ENCODE results near the gene EFL1. TPM values are rescaled to one million over a fixed set of nuclear protein-coding genes. Genes with fewer than 3 reads are reported as not detected.

Gene EFL1
- total and polyA plus RNA-seq, 9 of the 15 experiments (the other 6 are each of a cell fraction or from before 2014, with no cell fraction given), result 4.8 to 32.5 (median 16.9) TPM

DNA sequence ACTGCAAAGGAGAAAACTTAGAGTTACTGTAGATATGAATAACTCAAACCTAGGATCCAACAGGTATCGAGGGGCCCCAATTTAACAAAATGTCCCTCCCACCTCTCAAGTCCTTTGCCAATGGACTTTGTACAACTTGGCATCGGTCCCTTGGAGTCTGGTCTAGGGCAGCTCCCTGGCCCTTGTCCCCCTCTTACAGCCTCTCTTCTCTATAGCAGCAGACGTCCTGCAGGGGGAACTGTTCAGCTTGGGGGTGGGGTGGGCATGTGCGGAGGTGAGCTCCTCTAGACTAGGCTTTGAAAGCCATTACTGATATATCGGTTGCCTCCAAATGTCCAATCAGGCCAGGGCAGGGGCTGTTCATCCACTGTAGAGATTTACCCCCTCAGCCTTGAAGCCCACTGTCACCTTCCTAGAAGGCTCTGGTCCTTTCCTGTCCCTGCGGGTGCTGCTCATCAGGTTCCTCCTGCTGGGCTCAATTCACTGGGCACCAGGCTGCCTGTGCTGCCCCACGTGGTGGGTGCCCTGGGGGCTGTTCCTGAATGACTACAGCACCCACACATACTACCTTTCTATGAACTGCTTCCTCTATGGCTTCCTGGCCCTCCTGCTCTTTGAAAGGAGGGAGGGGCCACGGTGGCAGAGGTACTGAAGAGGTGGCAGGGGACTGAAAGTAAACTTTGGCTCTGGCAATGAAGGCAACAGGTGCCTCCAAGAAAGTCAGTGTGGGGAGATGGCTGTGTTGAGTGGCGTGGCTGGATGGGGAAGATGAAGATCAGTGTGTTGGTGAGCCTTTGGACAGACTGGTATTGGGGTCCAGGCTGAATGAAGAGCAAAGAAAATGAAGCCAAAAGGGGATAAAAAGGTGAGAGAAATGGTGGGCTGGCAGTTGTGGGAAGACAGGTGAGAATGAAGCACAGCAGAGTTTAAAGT lies 137.9 kb downstream of the EFL1 start:
- Histone ChIP-seq H3K9me3 (replicated peaks; ENCODE audit: control insufficient read depth, insufficient read depth, low read depth, low read length) (no peaks in the 10 kb centered on the region), H3K9me1 (ENCODE audit: control insufficient read depth, insufficient read depth, low read length) (no peaks in the 10 kb centered on the region), H3K27ac (ENCODE audit: extremely low read depth, low read depth, low read length) (no peak overlapping the region), H3K9ac (ENCODE audit: insufficient read depth in 1 of 2, low read depth in 2 of 2, low read length in 2 of 2) (no peak overlapping the region), H3K4me2 (ENCODE audit: insufficient read depth, low read length) (no peak overlapping the region), H4K20me1 (replicated peaks; ENCODE audit: control insufficient read depth, insufficient read depth, low read length) (no peaks in the 10 kb centered on the region), H3K27me3 (ENCODE audit: control insufficient read depth in 2 of 2, insufficient read depth in 2 of 2, low read length in 2 of 2) (no peaks in the 10 kb centered on the region), H3K36me3 (ENCODE audit: control insufficient read depth, insufficient read depth, low read length) (no peaks in the 10 kb centered on the region; the same call in 2 of the 3 replicates), H3K79me2 (ENCODE audit: control insufficient read depth, insufficient read depth, low read length) (no peaks in the 10 kb centered on the region), H3K4me1 (replicated peaks in 1 of 2; ENCODE audit: control insufficient read depth in 2 of 2, insufficient read depth in 2 of 2, low read length in 2 of 2) (no peaks in the 10 kb centered on the region), H2AFZ (ENCODE audit: low read depth, low read length) (no peak overlapping the region), H3K4me3 (no peak overlapping the region)
- DNase-seq (ENCODE audit: extremely low read depth in 1 of 4, low spot score in 3 of 4) (no peak), ATAC-seq (peak; percentile 79), FAIRE-seq (no peak)
- in situ Hi-C loops (cut with MboI), result loop anchor here (25.0 kb wide), 1 partner anchor 637 kb away; no protein-coding TSS in a partner anchor
- BruUV-seq (replicated peaks), result no TSS peak
- POLR2A ChIA-PET, result interaction anchor here (1.3 kb wide), 1 partner anchor 9 kb away, joined by 4 read pairs; no protein-coding TSS in a partner anchor
- CTCF ChIA-PET (ENCODE audit: low intra/inter-chr PET ratio), result no interaction called here
- intact Hi-C loops (cut with micrococcal nuclease), result no loop called here
- 65% methylated on average over 8 of the region's 9 CpGs for WGBS (ENCODE audit: insufficient coverage, low coverage, missing lambda C conversion rate)
- TF ChIP-seq, protein P1, sequence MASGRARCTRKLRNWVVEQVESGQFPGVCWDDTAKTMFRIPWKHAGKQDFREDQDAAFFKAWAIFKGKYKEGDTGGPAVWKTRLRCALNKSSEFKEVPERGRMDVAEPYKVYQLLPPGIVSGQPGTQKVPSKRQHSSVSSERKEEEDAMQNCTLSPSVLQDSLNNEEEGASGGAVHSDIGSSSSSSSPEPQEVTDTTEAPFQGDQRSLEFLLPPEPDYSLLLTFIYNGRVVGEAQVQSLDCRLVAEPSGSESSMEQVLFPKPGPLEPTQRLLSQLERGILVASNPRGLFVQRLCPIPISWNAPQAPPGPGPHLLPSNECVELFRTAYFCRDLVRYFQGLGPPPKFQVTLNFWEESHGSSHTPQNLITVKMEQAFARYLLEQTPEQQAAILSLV (tag; IDR thresholded peaks at IDR 0.05), result no peak
- TF ChIP-seq CHD4 (IDR thresholded peaks at IDR 0.05; ENCODE audit: insufficient read depth, insufficient replicate concordance, low read depth, low read length, poor library complexity, severe bottlenecking) (no peak), SIX5 (IDR thresholded peaks at IDR 0.05; ENCODE audit: borderline replicate concordance in 1 of 2, insufficient read depth in 1 of 2, low read depth in 1 of 2, low read length in 2 of 2) (no peak), FIP1L1 (IDR thresholded peaks at IDR 0.05; ENCODE audit: low read depth, low read length, poor library complexity, severe bottlenecking) (no peak), FOXA1 (IDR thresholded peaks at IDR 0.05; ENCODE audit: borderline replicate concordance) (no peak), TCF7L2 (IDR thresholded peaks at IDR 0.05; ENCODE audit: low read depth, low read length) (no peak)
- TF ChIP-seq, protein P2, sequence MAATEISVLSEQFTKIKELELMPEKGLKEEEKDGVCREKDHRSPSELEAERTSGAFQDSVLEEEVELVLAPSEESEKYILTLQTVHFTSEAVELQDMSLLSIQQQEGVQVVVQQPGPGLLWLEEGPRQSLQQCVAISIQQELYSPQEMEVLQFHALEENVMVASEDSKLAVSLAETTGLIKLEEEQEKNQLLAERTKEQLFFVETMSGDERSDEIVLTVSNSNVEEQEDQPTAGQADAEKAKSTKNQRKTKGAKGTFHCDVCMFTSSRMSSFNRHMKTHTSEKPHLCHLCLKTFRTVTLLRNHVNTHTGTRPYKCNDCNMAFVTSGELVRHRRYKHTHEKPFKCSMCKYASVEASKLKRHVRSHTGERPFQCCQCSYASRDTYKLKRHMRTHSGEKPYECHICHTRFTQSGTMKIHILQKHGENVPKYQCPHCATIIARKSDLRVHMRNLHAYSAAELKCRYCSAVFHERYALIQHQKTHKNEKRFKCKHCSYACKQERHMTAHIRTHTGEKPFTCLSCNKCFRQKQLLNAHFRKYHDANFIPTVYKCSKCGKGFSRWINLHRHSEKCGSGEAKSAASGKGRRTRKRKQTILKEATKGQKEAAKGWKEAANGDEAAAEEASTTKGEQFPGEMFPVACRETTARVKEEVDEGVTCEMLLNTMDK (IDR thresholded peaks at IDR 0.05; ENCODE audit: borderline replicate concordance, insufficient read depth, low read depth, low read length, poor library complexity, severe bottlenecking), result peak; percentile 19
- TF ChIP-seq, protein P3, sequence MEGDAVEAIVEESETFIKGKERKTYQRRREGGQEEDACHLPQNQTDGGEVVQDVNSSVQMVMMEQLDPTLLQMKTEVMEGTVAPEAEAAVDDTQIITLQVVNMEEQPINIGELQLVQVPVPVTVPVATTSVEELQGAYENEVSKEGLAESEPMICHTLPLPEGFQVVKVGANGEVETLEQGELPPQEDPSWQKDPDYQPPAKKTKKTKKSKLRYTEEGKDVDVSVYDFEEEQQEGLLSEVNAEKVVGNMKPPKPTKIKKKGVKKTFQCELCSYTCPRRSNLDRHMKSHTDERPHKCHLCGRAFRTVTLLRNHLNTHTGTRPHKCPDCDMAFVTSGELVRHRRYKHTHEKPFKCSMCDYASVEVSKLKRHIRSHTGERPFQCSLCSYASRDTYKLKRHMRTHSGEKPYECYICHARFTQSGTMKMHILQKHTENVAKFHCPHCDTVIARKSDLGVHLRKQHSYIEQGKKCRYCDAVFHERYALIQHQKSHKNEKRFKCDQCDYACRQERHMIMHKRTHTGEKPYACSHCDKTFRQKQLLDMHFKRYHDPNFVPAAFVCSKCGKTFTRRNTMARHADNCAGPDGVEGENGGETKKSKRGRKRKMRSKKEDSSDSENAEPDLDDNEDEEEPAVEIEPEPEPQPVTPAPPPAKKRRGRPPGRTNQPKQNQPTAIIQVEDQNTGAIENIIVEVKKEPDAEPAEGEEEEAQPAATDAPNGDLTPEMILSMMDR (IDR thresholded peaks at IDR 0.05 in 2 of 3, conservative IDR thresholded peaks at IDR 0.05 in 1 of 3; ENCODE audit: insufficient read depth in 2 of 3, low read depth in 1 of 3, low read length in 3 of 3), result peak in 2 of 3 experiments; percentile 24 to 26; a peak in 3 of 6 replicates

All from K562 (cell line).